Activated CD8-positive, alpha-beta T cell treated with anti-CD3 and anti-CD28 coated beads, Interleukin-2, amount 10 ng/mL, durations not matched to agents 7 days and 5 days (primary cell): Measurements from ENCODE around the gene CELA2A. TPM values are rescaled to one million over a fixed set of nuclear protein-coding genes. Genes with fewer than 3 reads are reported as not detected.
"Not testable (repeated sequence)": the region's sequence is repeated elsewhere in the genome, so short reads cannot be mapped to it uniquely, and the experiment has no call there.

Source experiments
- ATAC-seq: fragments of 150-1000 bp; cut with Tn5 transposase; one replicate; pipeline ENCODE4 v1.10.0; 2021; ENCODE audit warnings: moderate library complexity
- CTCF ChIA-PET: fragments of 350-600 bp; sonication (Branson Sonifier 250); formaldehyde crosslinking; loops from one replicate; lab custom pipeline; 2021; ENCODE audit warnings: antibody characterized with exemption; lab: Charles Lee
- POLR2A ChIA-PET: fragments of 350-600 bp; sonication (Branson Sonifier 250); formaldehyde crosslinking; loops from one replicate; lab custom pipeline; 2021; ENCODE audit warnings: antibody characterized with exemption; lab: Charles Lee
- DNase-seq: peaks from one replicate; pipeline ENCODE4 v3.0.0-alpha.2; 2020
- H3K27ac Mint-ChIP-seq: one replicate; pipeline ENCODE4 v1.8.0; 2021; ENCODE audit warnings: mild to moderate bottlenecking, mixed read lengths
- H3K27me3 Mint-ChIP-seq: one replicate; pipeline ENCODE4 v1.8.0; 2021; ENCODE audit warnings: low read depth, mixed read lengths
- H3K36me3 Mint-ChIP-seq: one replicate; pipeline ENCODE4 v1.8.0; 2021; ENCODE audit warnings: low read depth, mixed read lengths
- H3K4me1 Mint-ChIP-seq: one replicate; pipeline ENCODE4 v1.8.0; 2021; ENCODE audit warnings: low read depth, mixed read lengths
- H3K4me3 Mint-ChIP-seq: one replicate; pipeline ENCODE4 v1.8.0; 2021; ENCODE audit warnings: mild to moderate bottlenecking, mixed read lengths
- H3K9me3 Mint-ChIP-seq: one replicate; pipeline ENCODE4 v1.8.0; 2022; ENCODE audit warnings: mixed read lengths; ENCODE audit not compliant: insufficient read depth
- total RNA-seq, 2 experiments: library from RNA; stranded (reverse); gene quantifications; one replicate each; pipeline ENCODE4 v1.2.3, GENCODE V29; 2021

Gene CELA2A
- total RNA-seq, 2 experiments from 2014 or later = not detected

DNA sequence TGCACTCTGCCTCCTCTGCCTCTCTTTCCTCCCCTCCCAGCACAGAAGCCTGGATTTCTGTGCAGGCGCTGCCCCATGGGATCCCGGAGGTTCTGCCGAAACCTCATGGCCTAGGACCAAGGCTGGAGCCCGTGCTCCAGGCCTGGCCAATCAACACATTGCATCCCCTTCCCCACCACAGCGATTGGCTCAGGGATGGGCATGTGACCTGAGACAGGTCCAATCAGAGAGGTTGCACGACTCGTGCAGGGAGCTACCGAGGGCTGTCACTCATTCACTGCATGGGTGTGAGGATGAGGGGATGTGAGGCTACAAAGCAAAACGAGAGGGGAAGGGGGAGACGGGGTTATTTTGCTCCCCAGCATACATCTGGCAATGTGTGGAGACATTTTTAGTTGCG lies 16.1 kb downstream of the CELA2A start:
- Mint-ChIP-seq H3K4me1 (no peaks in the 10 kb centered on the region), H3K9me3 (no peaks in the 10 kb centered on the region), H3K27ac (no peak overlapping the region), H3K27me3 (no peaks in the 10 kb centered on the region), H3K4me3 (no peak overlapping the region), H3K36me3 (no peaks in the 10 kb centered on the region)
- ChIA-PET POLR2A (no interaction called here), CTCF (no interaction called here)
- DNase-seq (no peak), ATAC-seq (no peak)

DNA sequence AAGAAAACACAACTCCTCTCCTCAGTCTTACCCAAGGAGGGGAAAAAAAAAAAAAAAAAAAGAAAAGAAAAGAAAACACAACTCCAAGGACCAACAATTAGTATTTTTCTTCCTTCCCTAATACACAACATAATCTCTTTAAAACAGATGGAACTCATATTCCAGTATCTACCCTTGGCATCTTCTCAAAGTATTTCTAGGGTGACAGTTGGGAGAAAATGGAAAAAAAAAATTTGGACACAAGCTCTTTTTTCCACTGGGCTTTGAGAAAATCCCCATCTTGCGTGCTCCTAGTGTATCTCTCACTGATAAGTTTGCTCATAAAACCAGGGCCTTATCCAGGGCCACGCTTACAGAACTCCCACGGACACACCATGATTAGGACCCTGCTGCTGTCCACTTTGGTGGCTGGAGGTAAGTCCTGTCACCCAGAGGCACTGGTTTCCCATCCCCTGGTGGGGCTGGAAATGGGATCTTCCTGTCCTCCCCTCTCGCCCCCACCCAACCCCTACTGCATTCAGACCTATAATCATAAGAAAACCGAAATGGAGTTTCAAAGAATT lies 19.3 kb downstream of the CELA2A start, which contains the start of gene CELA2B:
Gene CELA2B, plus strand, starts transcription at position 353 of the 563 bp plus-strand sequence. Its CDS starts 22 bp downstream, at position 375.
- Mint-ChIP-seq H3K4me1 (no peaks in the 10 kb centered on the region), H3K36me3 (no peaks in the 10 kb centered on the region)

GRCh38 chr1:15476927-15477326 lies 20.4 kb downstream of the CELA2A start:
- H3K27me3 Mint-ChIP-seq = no peaks in the 10 kb centered on the region
- ChIA-PET CTCF (no interaction called here), POLR2A (no interaction called here)
- DNase-seq = no peak
- H3K4me1 Mint-ChIP-seq = no peaks in the 10 kb centered on the region
- H3K36me3 Mint-ChIP-seq = no peaks in the 10 kb centered on the region
- H3K27ac Mint-ChIP-seq = no peak overlapping the region
- H3K4me3 Mint-ChIP-seq = no peak overlapping the region
- H3K9me3 Mint-ChIP-seq = no peaks in the 10 kb centered on the region
- no peak for ATAC-seq

More for the DNA sequence above, 19.3 kb downstream of the CELA2A start, which contains the start of gene CELA2B:
- Mint-ChIP-seq H3K27ac (no peak within 1 kb of the TSS), H3K9me3 (no peaks in the 10 kb centered on the region), H3K4me3 (no peak within 1 kb of the TSS), H3K27me3 (no peaks in the 10 kb centered on the region)
- CTCF ChIA-PET = no interaction called here
- POLR2A ChIA-PET = no interaction called here
- ATAC-seq = no peak
- no peak for DNase-seq

DNA sequence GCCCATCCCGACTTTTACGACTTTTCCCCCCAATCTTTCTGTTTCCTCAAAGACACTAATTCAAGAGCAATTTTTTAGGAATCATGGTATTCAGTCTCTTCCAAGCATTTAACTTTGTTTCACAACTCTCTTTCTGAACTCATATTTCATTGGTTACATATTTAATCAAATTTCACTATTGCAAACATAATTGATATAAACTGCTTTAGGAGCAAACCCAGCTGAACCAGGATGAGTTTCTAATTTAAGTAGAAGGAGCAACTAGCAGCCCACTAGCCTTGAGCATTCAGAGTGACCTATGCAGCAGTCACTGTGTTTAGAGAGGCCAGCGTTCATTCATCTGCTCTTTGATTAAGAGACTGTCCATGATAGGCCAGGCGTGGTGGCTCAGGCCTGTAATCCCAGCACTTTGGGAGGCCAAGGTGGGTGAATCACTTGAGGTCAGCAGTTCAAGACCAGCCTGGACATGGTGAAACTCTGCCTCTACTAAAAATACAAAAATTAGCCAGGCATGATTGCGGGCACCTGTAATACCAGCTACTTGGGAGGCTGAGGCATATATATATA lies 21.2 kb downstream of the CELA2A start:
- H3K4me1 Mint-ChIP-seq = no peaks in the 10 kb centered on the region
- H3K27me3 Mint-ChIP-seq = no peaks in the 10 kb centered on the region
- no peak overlapping the region for H3K27ac Mint-ChIP-seq
- no peak for DNase-seq
- no peaks in the 10 kb centered on the region for H3K9me3 Mint-ChIP-seq
- no peaks in the 10 kb centered on the region for H3K36me3 Mint-ChIP-seq
- ChIA-PET CTCF (no interaction called here), POLR2A (no interaction called here)
- no peak for ATAC-seq
- no peak overlapping the region for H3K4me3 Mint-ChIP-seq

DNA sequence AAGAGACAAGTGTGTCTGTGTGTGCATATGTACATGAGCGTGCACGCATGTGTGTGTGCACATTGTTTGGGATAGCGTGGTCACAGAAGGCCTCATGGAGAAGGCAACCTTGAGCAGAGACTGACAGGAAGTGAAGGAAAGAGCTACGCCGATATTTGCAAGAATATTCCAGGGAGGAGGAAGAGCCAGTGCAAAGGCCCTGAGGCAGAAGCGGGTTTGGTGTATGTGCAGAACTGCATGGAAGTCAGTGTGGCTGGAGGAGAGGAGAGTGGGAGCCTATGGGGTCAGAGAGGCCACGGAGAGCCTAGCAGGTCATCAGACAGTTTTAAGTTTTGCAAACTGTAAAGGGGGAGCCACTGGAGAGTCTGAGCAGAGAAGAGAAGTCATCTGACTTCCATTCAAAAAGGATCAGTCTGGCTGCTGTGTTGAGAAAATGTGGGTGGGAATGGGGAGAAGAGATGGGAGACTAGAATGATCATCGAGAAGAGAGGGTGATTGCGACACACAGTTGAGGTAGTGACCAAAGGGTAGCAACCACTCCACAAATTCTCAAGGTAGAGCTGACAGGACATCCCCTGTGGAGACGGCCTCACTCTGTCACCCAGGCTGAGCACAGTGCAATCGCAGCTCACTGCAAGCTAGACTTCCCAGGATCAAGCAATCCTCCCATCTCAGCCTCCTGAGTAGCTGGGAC lies 23.3 kb downstream of the CELA2A start:
- Mint-ChIP-seq H3K27ac (no peak overlapping the region), H3K4me1 (no peaks in the 10 kb centered on the region), H3K27me3 (no peaks in the 10 kb centered on the region), H3K4me3 (no peak overlapping the region), H3K9me3 (no peaks in the 10 kb centered on the region), H3K36me3 (no peaks in the 10 kb centered on the region)
- DNase-seq (no peak), ATAC-seq (no peak)
- POLR2A ChIA-PET = no interaction called here
- CTCF ChIA-PET = no interaction called here

DNA sequence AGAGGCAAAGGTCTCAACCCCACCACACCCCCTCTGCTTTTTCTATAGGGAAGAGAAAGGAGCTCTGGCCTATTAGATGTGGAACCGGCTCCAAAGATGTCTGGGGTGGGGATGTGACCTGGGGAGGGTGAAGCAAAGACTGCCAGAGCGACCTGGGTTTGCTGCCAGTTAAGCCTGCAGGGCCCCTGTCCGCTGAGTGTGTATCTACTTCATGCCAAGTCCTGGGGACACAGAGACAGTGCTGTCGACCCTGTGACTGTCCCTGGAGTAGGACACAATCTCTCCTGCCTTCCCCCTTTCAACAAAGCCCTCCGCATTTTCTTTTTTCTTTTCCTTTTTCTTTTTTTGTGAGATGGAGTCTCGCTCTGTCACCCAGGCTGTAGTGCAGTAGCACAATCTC lies 25.9 kb downstream of the CELA2A start:
- H3K27me3 Mint-ChIP-seq, H3K4me1 Mint-ChIP-seq, H3K27ac Mint-ChIP-seq, H3K9me3 Mint-ChIP-seq, DNase-seq, H3K4me3 Mint-ChIP-seq, ATAC-seq, H3K36me3 Mint-ChIP-seq, CTCF ChIA-PET, POLR2A ChIA-PET: not testable (repeated sequence)

DNA sequence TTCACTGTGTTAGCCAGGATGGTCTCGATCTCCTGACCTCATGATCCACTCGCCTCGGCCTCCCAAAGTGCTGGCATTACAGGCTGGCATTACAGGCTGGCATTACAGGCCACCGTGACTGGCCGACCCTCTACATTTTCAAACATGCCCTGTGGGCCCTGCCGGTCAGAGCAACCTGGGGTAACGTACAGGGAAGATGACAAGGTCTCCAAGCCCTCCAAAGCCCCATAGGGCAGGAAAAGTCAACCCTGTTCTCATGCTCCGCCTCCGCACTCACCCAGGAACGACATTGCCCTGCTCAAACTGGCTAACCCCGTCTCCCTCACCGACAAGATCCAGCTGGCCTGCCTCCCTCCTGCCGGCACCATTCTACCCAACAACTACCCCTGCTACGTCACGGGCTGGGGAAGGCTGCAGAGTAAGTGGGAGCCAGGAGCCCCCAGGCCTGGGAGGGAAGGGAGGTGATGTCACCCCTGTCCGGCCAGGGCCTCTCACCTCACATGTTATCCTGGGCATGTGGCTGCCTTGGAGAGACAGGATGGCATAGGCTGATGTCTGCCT lies 26.5 kb downstream of the CELA2A start:
- H3K9me3 Mint-ChIP-seq, H3K4me1 Mint-ChIP-seq, H3K4me3 Mint-ChIP-seq, H3K27ac Mint-ChIP-seq, H3K27me3 Mint-ChIP-seq, H3K36me3 Mint-ChIP-seq, DNase-seq, CTCF ChIA-PET, POLR2A ChIA-PET, ATAC-seq: not testable (repeated sequence)

DNA sequence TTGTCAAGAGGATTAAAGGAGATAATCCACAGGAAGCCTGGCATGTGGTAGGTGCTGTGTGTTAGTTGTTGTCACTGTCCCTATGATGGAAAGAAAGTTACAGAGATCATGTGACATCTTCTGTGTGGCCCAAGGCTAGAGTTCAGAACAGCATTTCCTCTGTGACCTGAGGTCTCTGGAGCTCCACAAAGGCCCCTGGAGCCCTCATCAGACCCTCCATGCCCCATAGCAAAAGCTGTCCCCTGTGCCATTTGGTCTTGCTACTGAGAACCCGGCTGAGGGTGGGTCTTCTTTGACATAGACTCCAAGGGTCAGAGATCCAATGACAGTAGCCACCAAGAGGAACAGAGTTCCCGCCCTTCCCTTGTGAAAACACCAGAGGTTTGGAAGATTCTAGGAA lies 27.4 kb downstream of the CELA2A start:
- H3K27me3 Mint-ChIP-seq = no peaks in the 10 kb centered on the region
- ATAC-seq = no peak
- no peaks in the 10 kb centered on the region for H3K36me3 Mint-ChIP-seq
- DNase-seq = no peak
- no peak overlapping the region for H3K27ac Mint-ChIP-seq
- no peaks in the 10 kb centered on the region for H3K4me1 Mint-ChIP-seq
- no peaks in the 10 kb centered on the region for H3K9me3 Mint-ChIP-seq
- ChIA-PET POLR2A (no interaction called here), CTCF (no interaction called here)
- H3K4me3 Mint-ChIP-seq = no peak overlapping the region

DNA sequence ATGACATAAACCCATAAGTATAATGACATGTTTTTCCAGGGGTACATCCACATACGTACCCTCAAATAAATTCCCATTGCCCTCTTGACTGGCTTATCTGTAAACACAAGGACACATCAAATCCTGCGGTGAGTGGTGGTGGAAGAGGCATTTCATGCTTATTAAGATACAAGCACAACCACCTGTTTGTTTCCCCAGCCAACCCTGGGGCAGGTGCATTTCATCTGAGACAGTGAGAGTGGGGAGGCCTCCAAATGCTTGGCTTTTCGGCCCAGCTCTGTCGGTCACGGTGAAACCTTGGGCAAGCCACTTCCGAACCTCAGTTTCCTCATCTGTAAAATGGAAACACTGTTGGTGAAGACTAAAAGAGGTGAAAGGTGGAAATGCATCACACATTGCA lies 27.9 kb downstream of the CELA2A start:
- DNase-seq, ATAC-seq, H3K27ac Mint-ChIP-seq, CTCF ChIA-PET, H3K36me3 Mint-ChIP-seq, POLR2A ChIA-PET, H3K4me3 Mint-ChIP-seq, H3K27me3 Mint-ChIP-seq, H3K4me1 Mint-ChIP-seq, H3K9me3 Mint-ChIP-seq: not testable (repeated sequence)

DNA sequence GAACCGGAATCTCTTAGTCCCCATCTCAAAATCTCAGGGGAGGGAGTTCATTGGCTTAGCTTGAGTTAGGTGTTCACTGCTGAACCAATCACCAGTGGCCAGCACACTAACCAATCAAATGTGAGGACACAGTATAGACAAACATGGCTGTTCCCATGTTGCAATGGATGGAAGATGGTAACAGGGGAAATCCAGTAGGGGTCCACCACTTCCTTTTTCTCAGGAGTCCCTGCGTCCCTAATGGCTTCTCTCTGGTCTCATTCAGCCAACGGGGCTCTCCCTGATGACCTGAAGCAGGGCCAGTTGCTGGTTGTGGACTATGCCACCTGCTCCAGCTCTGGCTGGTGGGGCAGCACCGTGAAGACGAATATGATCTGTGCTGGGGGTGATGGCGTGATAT lies 29.1 kb downstream of the CELA2A start:
- H3K27ac Mint-ChIP-seq = no peak overlapping the region

GRCh38 chr1:15486844-15487610 lies 30.5 kb downstream of the CELA2A start:
- H3K27me3 Mint-ChIP-seq, H3K27ac Mint-ChIP-seq, H3K36me3 Mint-ChIP-seq, CTCF ChIA-PET, POLR2A ChIA-PET, H3K9me3 Mint-ChIP-seq, ATAC-seq, DNase-seq, H3K4me3 Mint-ChIP-seq: not testable (repeated sequence)
- H3K4me1 Mint-ChIP-seq = peaks cover 11% of the 10 kb centered on the region

More for the DNA sequence above, 29.1 kb downstream of the CELA2A start:
- H3K9me3 Mint-ChIP-seq = no peaks in the 10 kb centered on the region
- H3K27me3 Mint-ChIP-seq = no peaks in the 10 kb centered on the region
- POLR2A ChIA-PET = no interaction called here
- CTCF ChIA-PET = interaction anchor here (0.7 kb wide), 1 partner anchor 707 kb away, joined by 3 read pairs; no protein-coding TSS in a partner anchor
- H3K36me3 Mint-ChIP-seq = no peaks in the 10 kb centered on the region
- peaks cover 4% of the 10 kb centered on the region for H3K4me1 Mint-ChIP-seq
- no peak for ATAC-seq
- DNase-seq = no peak
- H3K4me3 Mint-ChIP-seq = no peak overlapping the region
